Activated T-cell treated with anti-CD3 and anti-CD28 coated beads for 1 hour (primary cell): ENCODE results near the gene GMDS.

Experiments
- DNase-seq: peaks from one replicate; pipeline ENCODE4 v3.0.0-alpha.2; 2020; ENCODE audit warnings: low read depth

Gene GMDS

GRCh38 chr6:1940381-1940780 lies 305.0 kb downstream of the GMDS start:
- no peak for DNase-seq

- no peak for DNase-seq
Observed at GRCh38 chr6:1933292-1933691, 312.1 kb downstream of the GMDS start.

- DNase-seq = no peak
Observed at GRCh38 chr6:1931817-1932216, 313.6 kb downstream of the GMDS start.

GRCh38 chr6:1930356-1930755 lies 315.0 kb downstream of the GMDS start:
- no peak for DNase-seq

GRCh38 chr6:1929931-1930330 lies 315.5 kb downstream of the GMDS start:
- no peak for DNase-seq

GRCh38 chr6:1925743-1926430 lies 319.5 kb downstream of the GMDS start:
- DNase-seq = no peak

- DNase-seq = no peak
Observed at GRCh38 chr6:1923449-1923848, 322.0 kb downstream of the GMDS start.

GRCh38 chr6:1917626-1918371 lies 327.6 kb downstream of the GMDS start:
- no peak for DNase-seq

- no peak for DNase-seq
Observed at GRCh38 chr6:1916334-1917070, 328.9 kb downstream of the GMDS start.

- no peak for DNase-seq
Observed at GRCh38 chr6:1915226-1915625, 330.2 kb downstream of the GMDS start.

- DNase-seq = no peak
Observed at GRCh38 chr6:1913577-1913976, 331.8 kb downstream of the GMDS start.

- no peak for DNase-seq
Observed at GRCh38 chr6:1912731-1913130, 332.7 kb downstream of the GMDS start.

- DNase-seq = no peak
Observed at GRCh38 chr6:1911474-1911873, 333.9 kb downstream of the GMDS start.

- no peak for DNase-seq
Observed at GRCh38 chr6:1910621-1911407, 334.6 kb downstream of the GMDS start.

- DNase-seq = no peak
Observed at GRCh38 chr6:1908784-1909183, 336.6 kb downstream of the GMDS start.

- no peak for DNase-seq
Observed at GRCh38 chr6:1906609-1907008, 338.8 kb downstream of the GMDS start.

GRCh38 chr6:1906014-1906413 lies 339.4 kb downstream of the GMDS start:
- DNase-seq = no peak

GRCh38 chr6:1904898-1905297 lies 340.5 kb downstream of the GMDS start:
- no peak for DNase-seq

- no peak for DNase-seq
Observed at GRCh38 chr6:1904466-1904799, 341.0 kb downstream of the GMDS start.

GRCh38 chr6:1903780-1904465 lies 341.5 kb downstream of the GMDS start:
- no peak for DNase-seq

GRCh38 chr6:1901556-1901955 lies 343.8 kb downstream of the GMDS start:
- no peak for DNase-seq

GRCh38 chr6:1896897-1897296 lies 348.5 kb downstream of the GMDS start:
- no peak for DNase-seq
